GM12873 (cell line): ENCODE measurements around the gene NCKAP5.

ENCODE experiments used
- CTCF ChIP-seq: IDR thresholded peaks from 2 replicates; pipeline ENCODE4 v1.5.1; 2012; ENCODE audit warnings: low read depth, mild to moderate bottlenecking, moderate library complexity, low read length, control low read depth; ENCODE audit not compliant: insufficient read depth; ENCODE audit errors: missing control alignments

The NCKAP5 gene

GRCh38 chr2:133213651-133214050, 354.6 kb downstream of the NCKAP5 start:
- TF ChIP-seq CTCF = no peak

- TF ChIP-seq CTCF = no peak
These were observed 358.9 kb downstream of the NCKAP5 start for GRCh38 chr2:133209325-133209724.

GRCh38 chr2:133204421-133204820, 363.8 kb downstream of the NCKAP5 start:
- no peak for TF ChIP-seq CTCF

- no peak for TF ChIP-seq CTCF
These were observed 367.4 kb downstream of the NCKAP5 start for GRCh38 chr2:133200684-133201421.

- TF ChIP-seq CTCF = no peak
These were observed 369.6 kb downstream of the NCKAP5 start for GRCh38 chr2:133198678-133199077.

- no peak for TF ChIP-seq CTCF
These were observed 371.1 kb downstream of the NCKAP5 start for GRCh38 chr2:133197156-133197555.

- no peak for TF ChIP-seq CTCF
These were observed 373.4 kb downstream of the NCKAP5 start for GRCh38 chr2:133194777-133195335.
